WERI-Rb-1 (cell line): ENCODE measurements around the gene GPRIN3.
A peak's percentile ranks its signal among the peaks of the same experiment; 100 is the strongest.
"Not testable (repeated sequence)": the region's sequence is repeated elsewhere in the genome, so short reads cannot be mapped to it uniquely, and the experiment has no call there.

ENCODE experiments used
- DNase-seq: peaks from one replicate; pipeline ENCODE4 v3.0.0-alpha.2; 2020
- H3K27ac ChIP-seq: fragments of 250-450 bp; sonication (Bioruptor Pico); 2 replicates; pipeline ENCODE4 v1.5.1; 2020; ENCODE audit warnings: mild to moderate bottlenecking, moderate library complexity
- H3K27me3 ChIP-seq: fragments of 250-450 bp; sonication (Bioruptor Pico); 2 replicates; pipeline ENCODE4 v1.5.1; 2021; ENCODE audit warnings: mild to moderate bottlenecking, low read depth, moderate library complexity; ENCODE audit not compliant: insufficient read depth, severe bottlenecking
- H3K36me3 ChIP-seq: fragments of 250-450 bp; sonication (Bioruptor Pico); 2 replicates; pipeline ENCODE4 v1.5.1; 2020; ENCODE audit warnings: mild to moderate bottlenecking, moderate library complexity
- H3K4me3 ChIP-seq: 2 replicates; pipeline ENCODE4 v1.5.1; 2011; ENCODE audit warnings: low read depth, mild to moderate bottlenecking, control low read depth, low read length
- H3K9me3 ChIP-seq: fragments of 250-450 bp; sonication (Bioruptor Pico); 2 replicates; pipeline ENCODE4 v1.5.1; 2021; ENCODE audit warnings: mild to moderate bottlenecking, moderate library complexity; ENCODE audit not compliant: severe bottlenecking
- TF ChIP-seq, protein P1 (sequence below): IDR thresholded peaks from 2 replicates; pipeline ENCODE4 v1.5.1; 2011; ENCODE audit warnings: low read depth, mild to moderate bottlenecking, control low read depth, inconsistent platforms, low read length

Gene GPRIN3

DNA sequence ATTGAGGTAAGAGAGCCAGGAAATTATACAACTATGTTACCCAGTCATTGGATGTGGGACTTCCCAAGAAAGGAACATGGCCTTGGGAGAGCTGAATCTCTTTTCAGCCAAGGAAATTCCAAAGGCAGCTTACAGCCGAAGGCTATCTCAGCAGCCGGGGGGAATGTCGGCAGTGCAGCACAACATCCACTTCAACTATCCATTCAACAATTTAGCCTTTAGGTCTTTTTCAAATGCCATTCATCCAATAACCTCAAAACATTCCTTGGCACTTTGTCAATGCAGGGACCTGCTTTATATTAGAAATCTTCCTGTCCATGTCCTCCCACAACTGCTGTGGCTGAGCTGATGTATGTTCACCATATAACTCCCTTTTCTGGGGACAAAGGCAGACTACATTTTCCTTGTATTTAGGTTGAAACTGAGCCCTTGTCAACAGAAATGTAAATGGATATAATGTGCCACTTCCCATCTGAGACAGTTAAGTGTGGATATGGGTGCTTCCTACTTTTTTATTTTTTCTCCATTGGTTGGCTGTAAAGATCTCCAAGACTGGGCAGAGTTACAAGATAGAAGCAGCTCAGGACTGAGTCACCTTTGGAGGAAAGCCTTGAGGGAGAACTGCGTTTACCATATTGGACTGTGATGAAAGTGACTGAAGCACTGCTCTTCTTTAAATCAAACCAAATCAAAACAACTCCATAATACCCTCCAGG is 94.8 kb downstream of the GPRIN3 start:
- no peaks in the 10 kb centered on the region for H3K36me3 ChIP-seq
- H3K27ac ChIP-seq = no peak overlapping the region
- TF ChIP-seq, protein P1, sequence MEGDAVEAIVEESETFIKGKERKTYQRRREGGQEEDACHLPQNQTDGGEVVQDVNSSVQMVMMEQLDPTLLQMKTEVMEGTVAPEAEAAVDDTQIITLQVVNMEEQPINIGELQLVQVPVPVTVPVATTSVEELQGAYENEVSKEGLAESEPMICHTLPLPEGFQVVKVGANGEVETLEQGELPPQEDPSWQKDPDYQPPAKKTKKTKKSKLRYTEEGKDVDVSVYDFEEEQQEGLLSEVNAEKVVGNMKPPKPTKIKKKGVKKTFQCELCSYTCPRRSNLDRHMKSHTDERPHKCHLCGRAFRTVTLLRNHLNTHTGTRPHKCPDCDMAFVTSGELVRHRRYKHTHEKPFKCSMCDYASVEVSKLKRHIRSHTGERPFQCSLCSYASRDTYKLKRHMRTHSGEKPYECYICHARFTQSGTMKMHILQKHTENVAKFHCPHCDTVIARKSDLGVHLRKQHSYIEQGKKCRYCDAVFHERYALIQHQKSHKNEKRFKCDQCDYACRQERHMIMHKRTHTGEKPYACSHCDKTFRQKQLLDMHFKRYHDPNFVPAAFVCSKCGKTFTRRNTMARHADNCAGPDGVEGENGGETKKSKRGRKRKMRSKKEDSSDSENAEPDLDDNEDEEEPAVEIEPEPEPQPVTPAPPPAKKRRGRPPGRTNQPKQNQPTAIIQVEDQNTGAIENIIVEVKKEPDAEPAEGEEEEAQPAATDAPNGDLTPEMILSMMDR = no peak
- no peak overlapping the region for H3K4me3 ChIP-seq
- no peak for DNase-seq
- H3K9me3 ChIP-seq = no peaks in the 10 kb centered on the region
- no peaks in the 10 kb centered on the region for H3K27me3 ChIP-seq

DNA sequence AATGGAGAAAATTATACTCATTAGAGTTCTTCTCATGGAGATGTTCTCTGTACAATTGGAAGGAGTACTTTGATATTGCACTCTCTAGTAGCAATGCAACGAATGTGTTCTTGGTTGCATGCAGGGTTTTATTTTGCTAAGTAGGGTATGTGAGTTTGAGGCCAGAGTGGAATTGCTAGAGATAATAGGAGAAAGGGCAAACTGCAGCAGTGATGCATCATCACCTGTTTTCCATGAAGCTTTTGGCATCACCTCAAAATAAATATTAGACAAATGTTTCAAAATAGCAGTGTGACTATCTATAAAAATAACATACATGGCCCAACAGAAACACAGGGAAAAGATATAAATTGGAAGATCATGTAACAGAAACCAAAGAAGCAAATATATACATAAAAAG is 103.0 kb downstream of the GPRIN3 start:
- Histone ChIP-seq H3K36me3 (no peaks in the 10 kb centered on the region), H3K27me3 (no peaks in the 10 kb centered on the region), H3K4me3 (no peak overlapping the region), H3K27ac (no peak overlapping the region), H3K9me3 (no peaks in the 10 kb centered on the region)
- DNase-seq = no peak
- TF ChIP-seq, protein P1 = no peak

DNA sequence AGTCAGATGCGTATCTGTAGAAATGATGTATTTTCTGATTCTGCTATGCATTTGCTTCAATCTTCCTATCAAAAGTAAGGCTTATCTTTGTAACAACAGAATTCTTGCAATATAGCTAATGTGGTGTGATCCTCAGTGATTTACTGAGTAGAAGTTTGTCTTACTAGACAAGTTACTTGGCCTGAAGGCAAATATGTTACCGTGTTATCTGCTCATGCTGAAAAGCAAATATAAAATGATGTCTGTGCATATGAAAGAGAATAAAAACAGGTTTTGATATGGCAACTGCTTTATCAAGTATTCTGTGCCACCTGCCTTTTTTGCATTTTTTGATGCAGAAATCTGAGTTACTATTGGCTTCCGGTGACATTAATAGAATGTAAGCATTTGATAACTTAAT is 103.7 kb downstream of the GPRIN3 start:
- H3K27me3 ChIP-seq = no peaks in the 10 kb centered on the region
- no peaks in the 10 kb centered on the region for H3K36me3 ChIP-seq
- no peak for DNase-seq
- no peak overlapping the region for H3K27ac ChIP-seq
- H3K9me3 ChIP-seq = no peaks in the 10 kb centered on the region
- TF ChIP-seq, protein P1 = no peak
- H3K4me3 ChIP-seq = no peak overlapping the region

GRCh38 chr4:89199394-89199793 is 108.2 kb downstream of the GPRIN3 start:
- not testable (repeated sequence) for H3K36me3 ChIP-seq, H3K27ac ChIP-seq, DNase-seq

DNA sequence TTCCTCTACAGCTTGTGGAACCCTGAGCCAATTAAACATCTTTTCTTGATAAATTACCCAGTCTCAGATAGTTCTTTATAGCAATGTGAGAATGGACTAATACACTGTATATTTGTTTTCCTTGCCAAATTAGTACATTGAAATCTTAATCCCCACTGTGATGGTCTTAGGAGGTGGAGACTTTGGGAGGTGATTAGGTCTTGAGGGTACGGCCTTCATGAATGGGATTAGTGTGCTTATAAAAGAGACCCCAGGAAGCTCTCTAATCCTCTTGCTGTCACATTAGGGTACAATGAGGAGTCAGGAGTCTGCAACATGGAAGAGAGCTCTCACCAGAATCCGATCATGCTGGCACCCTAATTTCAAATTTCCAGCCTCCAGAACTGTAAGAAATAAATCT is 109.7 kb downstream of the GPRIN3 start:
- no peak overlapping the region for H3K27ac ChIP-seq
- no peaks in the 10 kb centered on the region for H3K36me3 ChIP-seq
- H3K4me3 ChIP-seq = no peak overlapping the region
- TF ChIP-seq, protein P1 = no peak
- H3K9me3 ChIP-seq = no peaks in the 10 kb centered on the region
- peak; percentile 10 for DNase-seq
- H3K27me3 ChIP-seq = no peaks in the 10 kb centered on the region

More at GRCh38 chr4:89199394-89199793, 108.2 kb downstream of the GPRIN3 start:
- H3K27me3 ChIP-seq, H3K4me3 ChIP-seq, H3K9me3 ChIP-seq: not testable (repeated sequence)

DNA sequence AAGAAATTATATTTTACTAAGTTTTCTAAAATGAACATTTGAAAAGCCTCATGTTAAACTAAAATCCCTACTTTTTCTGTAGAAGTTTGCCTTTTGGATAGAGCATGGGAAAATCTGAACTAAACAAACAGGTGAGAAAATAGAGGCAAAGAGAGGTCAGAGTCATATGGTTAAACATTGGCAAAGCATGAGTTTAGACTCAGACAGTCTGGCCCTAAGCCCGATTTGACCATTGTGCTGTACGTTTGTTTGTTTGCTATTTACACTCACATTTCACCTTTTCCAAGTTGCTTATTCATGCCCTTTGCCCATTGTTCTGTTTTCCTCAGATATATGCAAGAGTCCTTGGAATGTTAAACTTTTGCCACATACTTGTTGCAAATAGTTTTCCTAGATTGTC is 110.9 kb downstream of the GPRIN3 start:
- DNase-seq = no peak
- no peak overlapping the region for H3K4me3 ChIP-seq
- TF ChIP-seq, protein P1 = no peak
- H3K27me3 ChIP-seq = no peaks in the 10 kb centered on the region
- no peak overlapping the region for H3K27ac ChIP-seq
- no peaks in the 10 kb centered on the region for H3K9me3 ChIP-seq
- no peaks in the 10 kb centered on the region for H3K36me3 ChIP-seq
